ENCODE measurements around the gene DNMBP. TPM values are rescaled to one million over a fixed set of nuclear protein-coding genes. Genes with fewer than 3 reads are reported as not detected.

Gene DNMBP
- total and polyA plus RNA-seq, 5 donors from 2014 or later, result 0.22 to 2.4 (median 0.65) TPM

- H3K27me3 Mint-ChIP-seq, result peaks cover 41% of the 10 kb centered on the region
- H3K36me3 Mint-ChIP-seq, result no peaks in the 10 kb centered on the region
- H3K4me1 Mint-ChIP-seq, result peaks cover 9 to 40% (median 20%) of the 10 kb centered on the region in 4 donors
- H3K27ac Mint-ChIP-seq, result peak overlapping the region in 1 of 3 donors; percentile 56
- Histone ChIP-seq H3K27ac (ENCODE audit: insufficient read depth, low read length, poor library complexity, severe bottlenecking) (no peak overlapping the region), H3K36me3 (ENCODE audit: control insufficient read depth, insufficient read depth, low read length) (no peaks in the 10 kb centered on the region), H3K4me3 (ENCODE audit: low read depth, low read length) (no peak overlapping the region), H3K27me3 (ENCODE audit: control insufficient read depth, insufficient read depth, low read length) (peaks cover 2% of the 10 kb centered on the region), H3K4me1 (ENCODE audit: control insufficient read depth, insufficient read depth, low read length, poor library complexity, severe bottlenecking) (peaks cover 18% of the 10 kb centered on the region), H3K9me3 (ENCODE audit: control insufficient read depth in 2 of 2, low read length in 2 of 2) (no peaks in the 10 kb centered on the region)
- ATAC-seq (ENCODE audit: low read depth in 2 of 2) (peak in 1 of 2 donors; percentile 27), DNase-seq (peak in 1 of 3 donors; percentile 60)
- H3K4me3 Mint-ChIP-seq, result peak overlapping the region in 1 of 4 donors; percentile 48
- H3K9me3 Mint-ChIP-seq, result peaks cover 0 to 2% (median 0%) of the 10 kb centered on the region in 7 donors
Measured at GRCh38 chr10:100006243-100006886, 3.4 kb downstream of the DNMBP start.

GRCh38 chr10:100004805-100005510 lies 4.8 kb downstream of the DNMBP start:
- no peak overlapping the region for H3K4me3 ChIP-seq (ENCODE audit: low read depth, low read length)
- no peak overlapping the region for H3K27ac Mint-ChIP-seq
- H3K27me3 Mint-ChIP-seq, result peaks cover 34% of the 10 kb centered on the region
- ATAC-seq (ENCODE audit: low read depth in 2 of 2) (no peak), DNase-seq (no peak)
- H3K36me3 ChIP-seq (ENCODE audit: control insufficient read depth, insufficient read depth, low read length), result no peaks in the 10 kb centered on the region
- H3K36me3 Mint-ChIP-seq, result no peaks in the 10 kb centered on the region
- peaks cover 12% of the 10 kb centered on the region for H3K4me1 ChIP-seq (ENCODE audit: control insufficient read depth, insufficient read depth, low read length, poor library complexity, severe bottlenecking)
- no peaks in the 10 kb centered on the region for H3K9me3 ChIP-seq (ENCODE audit: control insufficient read depth in 2 of 2, low read length in 2 of 2)
- no peak overlapping the region for H3K4me3 Mint-ChIP-seq
- peaks cover 7 to 31% (median 11%) of the 10 kb centered on the region in 4 donors for H3K4me1 Mint-ChIP-seq
- H3K27ac ChIP-seq (ENCODE audit: insufficient read depth, low read length, poor library complexity, severe bottlenecking), result no peak overlapping the region
- H3K9me3 Mint-ChIP-seq, result peaks cover 0 to 2% (median 0%) of the 10 kb centered on the region in 7 donors
- H3K27me3 ChIP-seq (ENCODE audit: control insufficient read depth, insufficient read depth, low read length), result peaks cover 2% of the 10 kb centered on the region

GRCh38 chr10:100000109-100000644 lies 9.6 kb downstream of the DNMBP start:
- Mint-ChIP-seq H3K27ac (no peak overlapping the region), H3K4me3 (peak overlapping the region in 1 of 4 donors; percentile 58), H3K27me3 (peaks cover 15% of the 10 kb centered on the region), H3K4me1 (peaks cover 0 to 6% (median 2%) of the 10 kb centered on the region in 4 donors), H3K36me3 (peaks cover 11% of the 10 kb centered on the region), H3K9me3 (peaks cover 0 to 2% (median 0%) of the 10 kb centered on the region in 7 donors)
- ATAC-seq (ENCODE audit: low read depth in 2 of 2) (no peak), DNase-seq (no peak)
- Histone ChIP-seq H3K27me3 (ENCODE audit: control insufficient read depth, insufficient read depth, low read length) (no peaks in the 10 kb centered on the region), H3K9me3 (ENCODE audit: control insufficient read depth in 2 of 2, low read length in 2 of 2) (no peaks in the 10 kb centered on the region), H3K27ac (ENCODE audit: insufficient read depth, low read length, poor library complexity, severe bottlenecking) (no peak overlapping the region), H3K4me3 (ENCODE audit: low read depth, low read length) (no peak overlapping the region), H3K4me1 (ENCODE audit: control insufficient read depth, insufficient read depth, low read length, poor library complexity, severe bottlenecking) (no peaks in the 10 kb centered on the region), H3K36me3 (ENCODE audit: control insufficient read depth, insufficient read depth, low read length) (no peaks in the 10 kb centered on the region)

GRCh38 chr10:99999319-100000108 lies 10.2 kb downstream of the DNMBP start:
- H3K9me3 Mint-ChIP-seq, result no peaks in the 10 kb centered on the region
- no peak overlapping the region for H3K27ac Mint-ChIP-seq
- no peak overlapping the region for H3K4me3 Mint-ChIP-seq
- Histone ChIP-seq H3K36me3 (ENCODE audit: control insufficient read depth, insufficient read depth, low read length) (no peaks in the 10 kb centered on the region), H3K27ac (ENCODE audit: insufficient read depth, low read length, poor library complexity, severe bottlenecking) (no peak overlapping the region), H3K4me3 (ENCODE audit: low read depth, low read length) (no peak overlapping the region), H3K27me3 (ENCODE audit: control insufficient read depth, insufficient read depth, low read length) (no peaks in the 10 kb centered on the region), H3K4me1 (ENCODE audit: control insufficient read depth, insufficient read depth, low read length, poor library complexity, severe bottlenecking) (no peaks in the 10 kb centered on the region), H3K9me3 (ENCODE audit: control insufficient read depth in 2 of 2, low read length in 2 of 2) (no peaks in the 10 kb centered on the region)
- ATAC-seq (ENCODE audit: low read depth in 2 of 2) (no peak), DNase-seq (no peak)
- H3K4me1 Mint-ChIP-seq, result peaks cover 0 to 12% (median 5%) of the 10 kb centered on the region in 4 donors
- H3K36me3 Mint-ChIP-seq, result peaks cover 11% of the 10 kb centered on the region
- peaks cover 15% of the 10 kb centered on the region for H3K27me3 Mint-ChIP-seq

GRCh38 chr10:99998889-99999288 lies 10.9 kb downstream of the DNMBP start:
- no peaks in the 10 kb centered on the region for H3K36me3 ChIP-seq (ENCODE audit: control insufficient read depth, insufficient read depth, low read length)
- Mint-ChIP-seq H3K4me1 (peaks cover 6 to 18% (median 10%) of the 10 kb centered on the region in 4 donors), H3K27me3 (peaks cover 15% of the 10 kb centered on the region), H3K9me3 (no peaks in the 10 kb centered on the region), H3K36me3 (peaks cover 11% of the 10 kb centered on the region), H3K27ac (no peak overlapping the region), H3K4me3 (no peak overlapping the region)
- H3K4me3 ChIP-seq (ENCODE audit: low read depth, low read length), result no peak overlapping the region
- DNase-seq (no peak), ATAC-seq (ENCODE audit: low read depth in 2 of 2) (no peak)
- H3K27ac ChIP-seq (ENCODE audit: insufficient read depth, low read length, poor library complexity, severe bottlenecking), result no peak overlapping the region
- peaks cover under 1% of the 10 kb centered on the region for H3K4me1 ChIP-seq (ENCODE audit: control insufficient read depth, insufficient read depth, low read length, poor library complexity, severe bottlenecking)
- H3K9me3 ChIP-seq (ENCODE audit: control insufficient read depth in 2 of 2, low read length in 2 of 2), result no peaks in the 10 kb centered on the region
- no peaks in the 10 kb centered on the region for H3K27me3 ChIP-seq (ENCODE audit: control insufficient read depth, insufficient read depth, low read length)

- H3K4me1 ChIP-seq (ENCODE audit: control insufficient read depth, insufficient read depth, low read length, poor library complexity, severe bottlenecking), result peaks cover 3% of the 10 kb centered on the region
- Mint-ChIP-seq H3K27ac (no peak overlapping the region), H3K27me3 (peaks cover 7% of the 10 kb centered on the region), H3K36me3 (peaks cover 11% of the 10 kb centered on the region), H3K4me3 (no peak overlapping the region), H3K9me3 (no peaks in the 10 kb centered on the region), H3K4me1 (peaks cover 6 to 27% (median 14%) of the 10 kb centered on the region in 4 donors)
- no peak overlapping the region for H3K27ac ChIP-seq (ENCODE audit: insufficient read depth, low read length, poor library complexity, severe bottlenecking)
- no peaks in the 10 kb centered on the region for H3K36me3 ChIP-seq (ENCODE audit: control insufficient read depth, insufficient read depth, low read length)
- DNase-seq (no peak), ATAC-seq (ENCODE audit: low read depth in 2 of 2) (no peak)
- H3K27me3 ChIP-seq (ENCODE audit: control insufficient read depth, insufficient read depth, low read length), result no peaks in the 10 kb centered on the region
- no peaks in the 10 kb centered on the region for H3K9me3 ChIP-seq (ENCODE audit: control insufficient read depth in 2 of 2, low read length in 2 of 2)
- H3K4me3 ChIP-seq (ENCODE audit: low read depth, low read length), result no peak overlapping the region
Measured at GRCh38 chr10:99996671-99997648, 12.8 kb downstream of the DNMBP start.
